NCI-H69 (cell line): ENCODE data around the gene GRIA3.

Experiments used
- DNase-seq: peaks from one replicate; lab custom pipeline; 2025; lab: John Stamatoyannopoulos, UW

Gene GRIA3

GRCh38 chrX:123184219-123184865, at the start of gene GRIA3:
Gene GRIA3 (plus strand): TSS chrX:123184278. CDS start chrX:123184536, 258 bp downstream.
- DNase-seq = no peak

- DNase-seq = no peak
These were observed 45.6 kb upstream of the GRIA3 start for GRCh38 chrX:123138473-123138872.

- DNase-seq = no peak
These were observed 43.6 kb upstream of the GRIA3 start for GRCh38 chrX:123140454-123140853.

GRCh38 chrX:123140904-123141303, 43.2 kb upstream of the GRIA3 start:
- no peak for DNase-seq

- DNase-seq = no peak
These were observed 30.2 kb upstream of the GRIA3 start for GRCh38 chrX:123153846-123154335.

- no peak for DNase-seq
These were observed 28.8 kb upstream of the GRIA3 start for GRCh38 chrX:123155327-123155726.

GRCh38 chrX:123157586-123157985, 26.5 kb upstream of the GRIA3 start:
- no peak for DNase-seq

GRCh38 chrX:123159403-123159802, 24.7 kb upstream of the GRIA3 start:
- DNase-seq = no peak

GRCh38 chrX:123167621-123168020, 16.5 kb upstream of the GRIA3 start:
- DNase-seq = no peak

- no peak for DNase-seq
These were observed 14.7 kb upstream of the GRIA3 start for GRCh38 chrX:123169247-123169901.

GRCh38 chrX:123170546-123170945, 13.5 kb upstream of the GRIA3 start:
- no peak for DNase-seq

GRCh38 chrX:123171781-123172180, 12.3 kb upstream of the GRIA3 start:
- no peak for DNase-seq

- no peak for DNase-seq
These were observed 11.2 kb upstream of the GRIA3 start for GRCh38 chrX:123172869-123173268.

- DNase-seq = peak; percentile 10
These were observed 10.2 kb upstream of the GRIA3 start for GRCh38 chrX:123173833-123174232.

GRCh38 chrX:123175366-123176122, 8.5 kb upstream of the GRIA3 start:
- DNase-seq = peak; percentile 46

GRCh38 chrX:123181233-123181914, 2.7 kb upstream of the GRIA3 start:
- DNase-seq = no peak

- DNase-seq = peak; percentile 46
These were observed 793 bp downstream of the GRIA3 start for GRCh38 chrX:123184866-123185276.

GRCh38 chrX:123185721-123186120, 1.6 kb downstream of the GRIA3 start:
- DNase-seq = no peak

- DNase-seq = no peak
These were observed 2.7 kb downstream of the GRIA3 start for GRCh38 chrX:123186801-123187200.

GRCh38 chrX:123188081-123188480, 4.0 kb downstream of the GRIA3 start:
- no peak for DNase-seq

- DNase-seq = no peak
These were observed 5.3 kb downstream of the GRIA3 start for GRCh38 chrX:123189338-123189737.

- DNase-seq = no peak
These were observed 6.0 kb downstream of the GRIA3 start for GRCh38 chrX:123190096-123190495.
